H9 (cell line): ENCODE data around the gene RORB. TPM values are rescaled to one million over a fixed set of nuclear protein-coding genes. Genes with fewer than 3 reads are reported as not detected.

ENCODE experiments used
- DNase-seq: peaks from one replicate; pipeline ENCODE4 v3.0.0-alpha.2; 2017
- H2AFZ ChIP-seq: one replicate; pipeline ENCODE4 v1.6.1; 2013; ENCODE audit warnings: mild to moderate bottlenecking, low read length, control low read depth, moderate library complexity
- H2AK5ac ChIP-seq: 2 replicates; pipeline ENCODE4 v1.6.1; 2013; ENCODE audit warnings: low read length, control low read depth, mixed read lengths; ENCODE audit not compliant: insufficient read length
- H2BK120ac ChIP-seq: one replicate; pipeline ENCODE4 v1.6.1; 2013; ENCODE audit warnings: low read depth, mild to moderate bottlenecking, low read length, control low read depth, inconsistent platforms; ENCODE audit not compliant: poor library complexity, severe bottlenecking
- H2BK12ac ChIP-seq: 2 replicates; pipeline ENCODE4 v1.6.1; 2013; ENCODE audit warnings: low read length, control low read depth, mixed read lengths, low read depth; ENCODE audit not compliant: insufficient read length
- H2BK15ac ChIP-seq: 2 replicates; pipeline ENCODE4 v1.6.1; 2013; ENCODE audit warnings: low read depth, low read length, control low read depth
- H2BK20ac ChIP-seq: one replicate; pipeline ENCODE4 v1.6.1; 2013; ENCODE audit warnings: low read depth, mild to moderate bottlenecking, low read length, control low read depth, inconsistent platforms; ENCODE audit not compliant: poor library complexity, severe bottlenecking
- H2BK5ac ChIP-seq: 2 replicates; pipeline ENCODE4 v1.6.1; 2013; ENCODE audit warnings: low read length, control low read depth, mixed read lengths; ENCODE audit not compliant: insufficient read length
- H3K14ac ChIP-seq: 2 replicates; pipeline ENCODE4 v1.6.1; 2013; ENCODE audit warnings: low read length, control low read depth; ENCODE audit not compliant: insufficient read depth
- H3K18ac ChIP-seq: 2 replicates; pipeline ENCODE4 v1.6.1; 2013; ENCODE audit warnings: low read depth, mild to moderate bottlenecking, mixed read lengths, low read length, control low read depth; ENCODE audit not compliant: insufficient read length
- H3K23ac ChIP-seq: 2 replicates; pipeline ENCODE4 v1.6.1; 2013; ENCODE audit warnings: low read length, control low read depth, mixed read lengths, low read depth; ENCODE audit not compliant: insufficient read length
- H3K23me2 ChIP-seq: 2 replicates; pipeline ENCODE4 v1.6.1; 2013; ENCODE audit warnings: low read depth, mild to moderate bottlenecking, mixed read lengths, low read length, control low read depth; ENCODE audit not compliant: insufficient read length, poor library complexity, severe bottlenecking
- H3K27ac ChIP-seq: 2 replicates; pipeline ENCODE4 v1.5.1; 2013; ENCODE audit warnings: low read length, control low read depth, mixed read lengths, low read depth; ENCODE audit not compliant: insufficient read length
- H3K27me3 ChIP-seq: 2 replicates; pipeline ENCODE4 v1.6.1; 2013; ENCODE audit warnings: low read length, control low read depth, inconsistent platforms; ENCODE audit not compliant: insufficient read depth
- H3K4ac ChIP-seq: 2 replicates; pipeline ENCODE4 v1.6.1; 2013; ENCODE audit warnings: low read depth, mild to moderate bottlenecking, control low read depth, inconsistent platforms, low read length, moderate library complexity
- H3K4me1 ChIP-seq: 2 replicates; pipeline ENCODE4 v1.6.1; 2013; ENCODE audit warnings: low read length, control low read depth, inconsistent platforms; ENCODE audit not compliant: insufficient read depth
- H3K4me2 ChIP-seq: 2 replicates; pipeline ENCODE4 v1.6.1; 2013; ENCODE audit warnings: low read length, control low read depth, mixed read lengths; ENCODE audit not compliant: insufficient read length, insufficient read depth
- H3K56ac ChIP-seq: 2 replicates; pipeline ENCODE4 v1.6.1; 2013; ENCODE audit warnings: low read depth, mild to moderate bottlenecking, mixed read lengths, low read length, control low read depth; ENCODE audit not compliant: insufficient read length
- H3K79me1 ChIP-seq: 2 replicates; pipeline ENCODE4 v1.6.1; 2013; ENCODE audit warnings: low read depth, mild to moderate bottlenecking, moderate library complexity, low read length, control low read depth, inconsistent platforms; ENCODE audit not compliant: insufficient read depth, poor library complexity, severe bottlenecking
- H3K79me2 ChIP-seq: 2 replicates; pipeline ENCODE4 v1.6.1; 2013; ENCODE audit warnings: low read length, control low read depth, inconsistent platforms; ENCODE audit not compliant: insufficient read depth
- H3K9ac ChIP-seq: 2 replicates; pipeline ENCODE4 v1.6.1; 2013; ENCODE audit warnings: low read length, control low read depth, mixed read lengths; ENCODE audit not compliant: insufficient read length; ENCODE audit errors: extremely low read depth
- H3K9me3 ChIP-seq: one replicate; pipeline ENCODE4 v1.6.1; 2013; ENCODE audit warnings: low read depth, low read length, inconsistent platforms; ENCODE audit not compliant: control insufficient read depth
- H3T11ph ChIP-seq: one replicate; pipeline ENCODE4 v1.6.1; 2013; ENCODE audit warnings: mild to moderate bottlenecking, low read length, control low read depth, inconsistent platforms
- H4K20me1 ChIP-seq: one replicate; pipeline ENCODE4 v1.6.1; 2013; ENCODE audit not compliant: control insufficient read depth, insufficient read length, insufficient read depth
- H4K5ac ChIP-seq: 2 replicates; pipeline ENCODE4 v1.6.1; 2013; ENCODE audit warnings: low read depth, mild to moderate bottlenecking, mixed read lengths, low read length, control low read depth; ENCODE audit not compliant: insufficient read length
- H4K8ac ChIP-seq: replicated peaks from 2 replicates; pipeline ENCODE4 v1.6.1; 2013; ENCODE audit warnings: low read length, control low read depth, mixed read lengths, low read depth; ENCODE audit not compliant: insufficient read length
- H4K91ac ChIP-seq: 2 replicates; pipeline ENCODE4 v1.6.1; 2013; ENCODE audit warnings: low read depth, mild to moderate bottlenecking, moderate library complexity, mixed read lengths, low read length, control low read depth; ENCODE audit not compliant: insufficient read length
- H3K27ac Mint-ChIP-seq, 3 experiments: 2 replicates in 2 of 3; 3 replicates in 1 of 3; pipeline ENCODE4 v1.8.0; 2020 to 2021; ENCODE audit warnings: mixed read lengths in 3 of 3, mild to moderate bottlenecking in 1 of 3, moderate library complexity in 1 of 3
- H3K27me3 Mint-ChIP-seq: 2 replicates; pipeline ENCODE4 v1.8.0; 2021; ENCODE audit warnings: low read depth, mild to moderate bottlenecking, moderate library complexity, mixed read lengths
- H3K36me3 Mint-ChIP-seq, 3 experiments: 2 replicates in 2 of 3; 3 replicates in 1 of 3; pipeline ENCODE4 v1.8.0; 2020 to 2021; ENCODE audit warnings: low read depth in 3 of 3, mixed read lengths in 3 of 3; ENCODE audit not compliant: insufficient read depth in 1 of 3
- H3K4me1 Mint-ChIP-seq, 2 experiments: 2 replicates each; pipeline ENCODE4 v1.8.0; 2020; ENCODE audit warnings: mixed read lengths in 2 of 2
- H3K4me3 Mint-ChIP-seq, 2 experiments: 2 replicates in 1 of 2; 3 replicates in 1 of 2; pipeline ENCODE4 v1.8.0; 2020 to 2021; ENCODE audit warnings: mild to moderate bottlenecking in 2 of 2, mixed read lengths in 2 of 2, moderate library complexity in 1 of 2
- H3K9me3 Mint-ChIP-seq, 2 experiments: 2 replicates in 1 of 2; 3 replicates in 1 of 2; pipeline ENCODE4 v1.8.0; 2020; ENCODE audit warnings: mild to moderate bottlenecking in 2 of 2, mixed read lengths in 2 of 2, moderate library complexity in 1 of 2
- CTCF ChIP-seq: fragments of 200-600 bp; sonication (generic); conservative IDR thresholded peaks from 3 replicates; pipeline ENCODE4 v1.8.0; 2021; ENCODE audit warnings: antibody characterized with exemption, mild to moderate bottlenecking
- WGBS: extraction: QIAGEN DNeasy Blood & Tissue Kit; methylation state at CpG from one replicate; pipeline ENCODE4 v1.1.7; 2013; ENCODE audit warnings: missing lambda C conversion rate, low lambda C conversion rate, mixed read lengths; ENCODE audit not compliant: insufficient read length; ENCODE audit errors: extremely low coverage; 5-methylcytosine and 5-hydroxymethylcytosine counted together
- total RNA-seq: library from RNA; stranded (reverse); gene quantifications from 2 replicates; pipeline ENCODE4 v1.2.1, GENCODE V29; 2021

The RORB gene
- total RNA-seq, 1 experiment from 2014 or later: 0.31 TPM

- no peak overlapping the region for H3K27ac Mint-ChIP-seq
- Histone ChIP-seq H3K9me3 (no peaks in the 10 kb centered on the region), H3K18ac (no peak overlapping the region), H3K14ac (no peak overlapping the region), H3K23me2 (no peaks in the 10 kb centered on the region), H2BK120ac (no peak overlapping the region), H2BK15ac (no peak overlapping the region), H3K27me3 (no peaks in the 10 kb centered on the region), H3K4me2 (no peak overlapping the region), H4K91ac (no peak overlapping the region), H3K9ac (no peak overlapping the region), H3K4me1 (no peaks in the 10 kb centered on the region; the same call in 1 of the 2 replicates), H3K79me2 (no peaks in the 10 kb centered on the region), H3K79me1 (no peaks in the 10 kb centered on the region), H3K23ac (no peak overlapping the region), H2AK5ac (no peak overlapping the region), H4K5ac (no peak overlapping the region), H3K4ac (no peak overlapping the region), H4K20me1 (no peaks in the 10 kb centered on the region), H4K8ac (no peak overlapping the region), H2BK5ac (no peak overlapping the region), H3T11ph (no peak overlapping the region), H2BK20ac (no peak overlapping the region), H3K56ac (no peak overlapping the region), H2AFZ (no peak overlapping the region), H3K27ac (no peak overlapping the region), H2BK12ac (no peak overlapping the region)
- no peak overlapping the region for H3K4me3 Mint-ChIP-seq
- no CpG with 5 or more reads among the region's 1 CpG for WGBS
- no peaks in the 10 kb centered on the region for H3K36me3 Mint-ChIP-seq
- no peaks in the 10 kb centered on the region for H3K4me1 Mint-ChIP-seq
- TF ChIP-seq CTCF: no peak
- DNase-seq: no peak
- no peaks in the 10 kb centered on the region for H3K27me3 Mint-ChIP-seq
- H3K9me3 Mint-ChIP-seq: no peaks in the 10 kb centered on the region
These were observed 36.1 kb downstream of the RORB start for GRCh38 chr9:74533253-74533652.
